DND-41 (cell line): ENCODE data around the gene HAO1.

Experiments
- ATAC-seq: fragments of 200-7000 bp; cut with Tn5 transposase; 3 replicates; pipeline ENCODE4 v1.9.1; 2021; ENCODE audit warnings: low read depth; ENCODE audit not compliant: insufficient read depth
- DNase-seq: peaks from one replicate; pipeline ENCODE4 v3.0.0-alpha.2; 2020
- H2AFZ ChIP-seq: 2 replicates; pipeline ENCODE4 v1.6.0; 2012; ENCODE audit warnings: low read depth, low read length
- H3K27ac ChIP-seq: 2 replicates; pipeline ENCODE4 v1.5.1; 2012; ENCODE audit warnings: low read length, inconsistent platforms
- H3K27me3 ChIP-seq: fragments of 200-600 bp; sonication (generic); 2 replicates; pipeline ENCODE4 v1.6.0; 2012; ENCODE audit warnings: low read length, mild to moderate bottlenecking, inconsistent platforms; ENCODE audit not compliant: insufficient read depth, poor library complexity
- H3K36me3 ChIP-seq: 2 replicates; pipeline ENCODE4 v1.5.1; 2012; ENCODE audit warnings: low read length, inconsistent platforms; ENCODE audit not compliant: insufficient read depth
- H3K4me1 ChIP-seq: 2 replicates; pipeline ENCODE4 v1.5.1; 2012; ENCODE audit warnings: mild to moderate bottlenecking, low read length; ENCODE audit not compliant: insufficient read depth
- H3K4me2 ChIP-seq: 2 replicates; pipeline ENCODE4 v1.6.0; 2012; ENCODE audit warnings: mild to moderate bottlenecking, moderate library complexity, low read length, inconsistent platforms; ENCODE audit not compliant: insufficient read depth
- H3K4me3 ChIP-seq, 2 experiments: fragments of 200-600 bp in 1 of 2; shearing (Covaris generic) in 1 of 2; 2 replicates each; pipeline ENCODE4 v1.5.1; 2012 to 2016; ENCODE audit warnings: inconsistent platforms in 2 of 2, low read length in 2 of 2, mild to moderate bottlenecking in 2 of 2, low read depth in 1 of 2, moderate library complexity in 1 of 2
- H3K79me2 ChIP-seq: 2 replicates; pipeline ENCODE4 v1.6.0; 2012; ENCODE audit warnings: low read length, inconsistent platforms; ENCODE audit not compliant: insufficient read depth
- H3K9ac ChIP-seq: 2 replicates; pipeline ENCODE4 v1.6.0; 2012; ENCODE audit warnings: low read depth, mild to moderate bottlenecking, inconsistent platforms, low read length, moderate library complexity
- H3K9me3 ChIP-seq: 2 replicates; pipeline ENCODE4 v1.5.1; 2012; ENCODE audit warnings: low read length, moderate library complexity, mild to moderate bottlenecking, inconsistent platforms; ENCODE audit not compliant: insufficient read depth, severe bottlenecking
- H4K20me1 ChIP-seq: 2 replicates; pipeline ENCODE4 v1.6.0; 2012; ENCODE audit warnings: low read length; ENCODE audit not compliant: insufficient read depth
- EZH2 ChIP-seq: IDR thresholded peaks from 3 replicates; pipeline ENCODE4 v1.6.1; 2012; ENCODE audit warnings: borderline replicate concordance, low read depth, mild to moderate bottlenecking, moderate library complexity, low read length, inconsistent platforms; ENCODE audit not compliant: severe bottlenecking
- TF ChIP-seq, protein P1 (sequence below): IDR thresholded peaks from 2 replicates; pipeline ENCODE4 v1.5.1; 2012; ENCODE audit warnings: borderline replicate concordance, low read length, moderate library complexity, mild to moderate bottlenecking; ENCODE audit not compliant: poor library complexity, severe bottlenecking; ENCODE audit errors: extremely low read depth

The HAO1 gene

DNA sequence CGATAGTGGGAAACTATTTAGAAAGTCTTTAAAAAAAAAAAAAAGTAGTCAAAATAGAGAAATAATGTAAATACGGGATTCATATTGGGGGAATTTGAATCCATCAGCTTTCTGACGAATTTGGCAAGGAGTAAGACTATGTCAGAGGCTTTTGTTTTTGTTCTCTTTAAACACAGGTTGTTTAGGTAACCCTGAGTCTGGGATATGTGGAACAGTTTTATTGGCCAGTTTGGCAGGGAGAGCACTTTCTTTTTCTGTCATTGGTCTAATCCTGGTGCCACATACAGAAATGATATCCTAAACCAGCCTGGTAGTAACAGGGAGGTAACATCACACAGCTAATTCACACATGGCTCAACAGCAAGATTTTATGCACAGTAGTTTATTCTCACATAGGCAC is 27.7 kb downstream of the HAO1 start:
- no peak overlapping the region for H3K9ac ChIP-seq
- no peak for DNase-seq
- H3K4me3 ChIP-seq = no peak overlapping the region
- no peaks in the 10 kb centered on the region for H4K20me1 ChIP-seq
- peaks cover 10% of the 10 kb centered on the region for H3K27me3 ChIP-seq
- no peak for TF ChIP-seq EZH2
- TF ChIP-seq, protein P1, sequence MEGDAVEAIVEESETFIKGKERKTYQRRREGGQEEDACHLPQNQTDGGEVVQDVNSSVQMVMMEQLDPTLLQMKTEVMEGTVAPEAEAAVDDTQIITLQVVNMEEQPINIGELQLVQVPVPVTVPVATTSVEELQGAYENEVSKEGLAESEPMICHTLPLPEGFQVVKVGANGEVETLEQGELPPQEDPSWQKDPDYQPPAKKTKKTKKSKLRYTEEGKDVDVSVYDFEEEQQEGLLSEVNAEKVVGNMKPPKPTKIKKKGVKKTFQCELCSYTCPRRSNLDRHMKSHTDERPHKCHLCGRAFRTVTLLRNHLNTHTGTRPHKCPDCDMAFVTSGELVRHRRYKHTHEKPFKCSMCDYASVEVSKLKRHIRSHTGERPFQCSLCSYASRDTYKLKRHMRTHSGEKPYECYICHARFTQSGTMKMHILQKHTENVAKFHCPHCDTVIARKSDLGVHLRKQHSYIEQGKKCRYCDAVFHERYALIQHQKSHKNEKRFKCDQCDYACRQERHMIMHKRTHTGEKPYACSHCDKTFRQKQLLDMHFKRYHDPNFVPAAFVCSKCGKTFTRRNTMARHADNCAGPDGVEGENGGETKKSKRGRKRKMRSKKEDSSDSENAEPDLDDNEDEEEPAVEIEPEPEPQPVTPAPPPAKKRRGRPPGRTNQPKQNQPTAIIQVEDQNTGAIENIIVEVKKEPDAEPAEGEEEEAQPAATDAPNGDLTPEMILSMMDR = no peak
- no peaks in the 10 kb centered on the region for H3K4me1 ChIP-seq
- H2AFZ ChIP-seq = no peak overlapping the region
- H3K27ac ChIP-seq = no peak overlapping the region
- H3K79me2 ChIP-seq = no peaks in the 10 kb centered on the region
- ATAC-seq = no peak
- H3K4me2 ChIP-seq = no peak overlapping the region
- H3K9me3 ChIP-seq = no peaks in the 10 kb centered on the region
- no peaks in the 10 kb centered on the region for H3K36me3 ChIP-seq

DNA sequence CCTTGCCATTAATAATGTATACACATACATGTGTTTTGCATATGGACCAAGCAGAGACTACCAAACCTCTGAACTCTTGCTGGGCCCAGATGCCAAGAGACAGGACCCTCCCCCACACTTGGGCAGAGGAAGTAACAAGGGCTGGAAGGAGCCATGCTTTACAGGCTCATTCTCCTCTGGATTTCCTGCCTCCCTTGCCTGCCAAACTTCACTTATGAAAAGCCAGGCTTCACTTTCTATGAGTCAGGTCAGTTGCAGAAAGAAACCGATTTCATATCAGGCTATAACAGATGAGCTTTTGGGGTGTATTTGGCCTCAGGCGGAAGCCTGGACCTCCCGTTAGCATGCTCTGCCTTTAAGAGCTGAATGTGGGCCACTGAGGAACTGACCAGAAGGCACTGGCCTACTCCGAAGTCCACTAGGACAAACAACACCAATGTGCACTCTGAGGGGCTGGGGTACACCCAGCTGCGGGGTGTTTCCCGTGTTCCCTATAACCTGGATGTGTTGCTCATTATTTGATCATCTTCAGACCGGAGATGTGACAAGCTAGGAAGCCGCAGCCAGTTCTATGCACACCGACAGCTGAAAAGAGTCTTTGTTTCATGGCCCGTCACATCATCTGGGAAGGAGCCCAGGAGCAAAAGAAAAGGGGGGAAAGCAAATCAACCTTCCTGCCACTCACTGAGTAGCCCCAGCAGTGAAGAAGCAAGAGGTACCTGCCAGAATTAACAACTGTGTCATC is 28.5 kb downstream of the HAO1 start:
- H3K9ac ChIP-seq = no peak overlapping the region
- TF ChIP-seq, protein P1 = no peak
- TF ChIP-seq EZH2 = no peak
- H3K4me2 ChIP-seq = no peak overlapping the region
- no peak overlapping the region for H3K27ac ChIP-seq
- DNase-seq (no peak), ATAC-seq (no peak)
- H2AFZ ChIP-seq = no peak overlapping the region
- no peaks in the 10 kb centered on the region for H4K20me1 ChIP-seq
- peaks cover 9% of the 10 kb centered on the region for H3K27me3 ChIP-seq
- H3K4me1 ChIP-seq = no peaks in the 10 kb centered on the region
- H3K9me3 ChIP-seq = no peaks in the 10 kb centered on the region
- H3K36me3 ChIP-seq = no peaks in the 10 kb centered on the region
- H3K4me3 ChIP-seq = no peak overlapping the region
- no peaks in the 10 kb centered on the region for H3K79me2 ChIP-seq

- TF ChIP-seq, protein P1 = no peak
- TF ChIP-seq EZH2 = no peak
- Histone ChIP-seq H3K4me1 (no peaks in the 10 kb centered on the region), H3K4me3 (no peak overlapping the region), H3K4me2 (no peak overlapping the region), H3K36me3 (no peaks in the 10 kb centered on the region), H3K9ac (no peak overlapping the region), H3K27me3 (peaks cover 12% of the 10 kb centered on the region), H3K27ac (no peak overlapping the region), H3K9me3 (no peaks in the 10 kb centered on the region), H2AFZ (no peak overlapping the region), H3K79me2 (no peaks in the 10 kb centered on the region), H4K20me1 (no peaks in the 10 kb centered on the region)
- DNase-seq = no peak
- no peak for ATAC-seq
Observed at GRCh38 chr20:7908905-7909304, 31.4 kb downstream of the HAO1 start.

DNA sequence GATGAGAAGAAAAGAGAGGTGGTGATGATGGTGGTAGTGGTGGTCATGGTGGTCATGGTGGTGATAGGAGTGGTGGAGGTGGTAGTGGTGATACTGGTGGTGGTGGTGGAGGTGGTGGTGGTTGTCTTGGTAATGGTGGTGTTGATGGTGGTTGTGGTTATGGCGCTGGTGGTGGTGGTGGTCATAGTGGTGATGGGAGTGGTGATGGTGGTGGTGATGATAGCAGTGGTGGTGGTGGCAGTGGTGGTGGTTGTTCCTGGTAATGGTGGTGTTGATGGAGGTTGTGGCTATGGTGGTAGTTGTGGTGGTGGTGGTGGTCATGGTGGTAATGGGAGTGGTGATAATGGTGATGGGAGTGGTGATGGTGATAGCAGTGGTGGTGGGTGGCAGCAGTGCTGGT is 36.8 kb downstream of the HAO1 start:
- Histone ChIP-seq H3K9me3 (no peaks in the 10 kb centered on the region), H4K20me1 (no peaks in the 10 kb centered on the region), H3K27ac (no peak overlapping the region), H3K27me3 (peaks cover 14% of the 10 kb centered on the region), H3K4me1 (no peaks in the 10 kb centered on the region), H3K79me2 (no peaks in the 10 kb centered on the region), H3K36me3 (no peaks in the 10 kb centered on the region), H2AFZ (no peak overlapping the region), H3K4me3 (no peak overlapping the region), H3K4me2 (no peak overlapping the region), H3K9ac (no peak overlapping the region)
- DNase-seq (no peak), ATAC-seq (no peak)
- TF ChIP-seq EZH2 = no peak
- TF ChIP-seq, protein P1 = no peak
